NCI-H345 treated with DMSO at 0.1 percent for 48 hours (cell line): Measurements from ENCODE around the gene VWA8.
"Not testable (repeated sequence)": the region's sequence is repeated elsewhere in the genome, so short reads cannot be mapped to it uniquely, and the experiment has no call there.

Experiments used
- DNase-seq: peaks from one replicate; lab custom pipeline; 2025; ENCODE audit not compliant: unreplicated experiment; lab: John Stamatoyannopoulos, UW

VWA8 gene

GRCh38 chr13:41969072-41969471 lies 8.2 kb upstream of the VWA8 start:
- DNase-seq, result no peak

- DNase-seq, result no peak
These were observed 5.8 kb upstream of the VWA8 start for GRCh38 chr13:41966671-41967070.

GRCh38 chr13:41962994-41963393 lies 2.1 kb upstream of the VWA8 start:
- no peak for DNase-seq

- DNase-seq, result no peak
These were observed 504 bp upstream of the VWA8 start for GRCh38 chr13:41961466-41961760.

- no peak for DNase-seq
These were observed 685 bp downstream of the VWA8 start for GRCh38 chr13:41960211-41960636.

GRCh38 chr13:41956272-41956671 lies 4.6 kb downstream of the VWA8 start:
- DNase-seq, result no peak

GRCh38 chr13:41955605-41956004 lies 5.3 kb downstream of the VWA8 start:
- DNase-seq, result no peak

GRCh38 chr13:41954226-41954625 lies 6.7 kb downstream of the VWA8 start:
- no peak for DNase-seq

- DNase-seq, result no peak
These were observed 8.2 kb downstream of the VWA8 start for GRCh38 chr13:41952749-41953148.

- not testable (repeated sequence) for DNase-seq
These were observed 11.8 kb downstream of the VWA8 start for GRCh38 chr13:41949104-41949503.

- no peak for DNase-seq
These were observed 15.0 kb downstream of the VWA8 start for GRCh38 chr13:41945926-41946325.

- DNase-seq, result no peak
These were observed 16.1 kb downstream of the VWA8 start for GRCh38 chr13:41944635-41945397.

GRCh38 chr13:41944229-41944628 lies 16.7 kb downstream of the VWA8 start:
- DNase-seq, result no peak

- no peak for DNase-seq
These were observed 18.3 kb downstream of the VWA8 start for GRCh38 chr13:41942462-41943094.

- no peak for DNase-seq
These were observed 19.7 kb downstream of the VWA8 start for GRCh38 chr13:41941174-41941573.

- no peak for DNase-seq
These were observed 21.5 kb downstream of the VWA8 start for GRCh38 chr13:41939398-41939797.

GRCh38 chr13:41938918-41939317 lies 22.0 kb downstream of the VWA8 start:
- DNase-seq, result no peak

- no peak for DNase-seq
These were observed 23.5 kb downstream of the VWA8 start for GRCh38 chr13:41937388-41937787.

- DNase-seq, result no peak
These were observed 25.4 kb downstream of the VWA8 start for GRCh38 chr13:41935501-41935900.

- DNase-seq, result no peak
These were observed 25.9 kb downstream of the VWA8 start for GRCh38 chr13:41934994-41935393.

- DNase-seq, result no peak
These were observed 26.8 kb downstream of the VWA8 start for GRCh38 chr13:41934120-41934519.

GRCh38 chr13:41931337-41931736 lies 29.6 kb downstream of the VWA8 start:
- DNase-seq, result no peak

GRCh38 chr13:41930154-41930553 lies 30.8 kb downstream of the VWA8 start:
- no peak for DNase-seq
